Stimulated activated CD4-positive, alpha-beta T cell treated with anti-CD3 and anti-CD28 coated beads, TNF-alpha, amount 100 ng/mL, for 48 hours (primary cell): ENCODE results near the gene IL10RB.

Experiments
- DNase-seq, 3 donors: peaks; one replicate each; pipeline ENCODE4 v3.0.0-alpha.2; 2020; ENCODE audit warnings: low read depth in 3 of 3

Gene IL10RB

DNA sequence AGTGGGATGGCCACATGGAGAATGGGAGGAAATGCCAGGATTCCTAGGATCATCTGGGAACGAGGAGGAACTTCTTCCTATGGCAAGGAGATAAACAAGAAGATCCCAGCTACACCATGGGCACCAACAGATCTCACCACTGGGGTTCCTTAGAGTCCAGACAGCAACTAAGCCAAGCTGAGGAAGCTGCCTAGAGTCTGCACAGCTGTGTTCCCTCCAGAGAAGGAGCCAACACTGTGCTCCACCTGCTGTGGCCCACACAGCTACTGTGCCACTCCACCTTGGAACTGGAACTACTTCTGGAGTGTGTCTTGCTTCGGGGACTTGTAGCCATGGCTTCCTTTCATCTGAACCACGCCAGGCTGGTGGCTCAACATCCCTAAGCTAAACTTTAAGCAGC lies 64.6 kb downstream of the IL10RB start:
- no peak for DNase-seq

DNA sequence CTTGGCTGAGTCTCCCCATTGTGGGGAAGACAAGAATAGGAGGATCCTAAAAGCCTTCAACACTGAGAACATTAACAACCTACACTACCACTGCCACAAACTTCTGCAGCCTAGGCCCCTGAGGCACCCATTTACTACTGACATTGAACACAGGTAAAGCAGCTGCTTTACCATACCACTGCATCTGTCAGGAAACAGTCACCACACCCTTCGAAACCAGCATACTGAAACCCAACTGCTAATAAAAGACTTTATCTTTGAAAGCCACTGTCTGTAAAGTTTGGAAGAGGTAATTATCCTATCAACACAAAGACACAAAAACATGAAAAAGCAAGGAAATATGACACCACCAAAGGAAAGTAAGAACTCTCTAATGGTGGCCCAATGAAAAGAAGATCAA lies 66.0 kb downstream of the IL10RB start:
- no peak for DNase-seq

DNA sequence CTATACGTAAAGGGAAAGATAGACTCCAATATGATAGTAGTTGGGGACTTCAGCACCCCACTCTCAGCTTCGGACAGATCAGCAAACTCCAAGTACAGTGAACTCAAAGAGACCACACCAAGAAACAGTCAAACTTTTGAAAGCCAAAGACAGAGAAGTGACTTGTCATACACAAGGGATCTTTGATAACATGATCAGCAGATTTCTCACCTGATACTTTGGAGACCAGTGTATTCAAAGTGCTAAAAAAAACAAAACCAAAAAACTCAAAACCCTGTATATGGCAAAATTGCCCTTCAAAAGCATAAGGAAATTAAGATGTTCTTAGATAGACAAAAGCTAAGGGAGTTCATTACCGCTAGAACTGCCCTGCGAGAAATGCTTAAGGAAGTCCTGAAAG lies 68.0 kb downstream of the IL10RB start:
- DNase-seq: no peak

- DNase-seq: no peak
Measured at GRCh38 chr21:33334824-33335223, 68.7 kb downstream of the IL10RB start.

DNA sequence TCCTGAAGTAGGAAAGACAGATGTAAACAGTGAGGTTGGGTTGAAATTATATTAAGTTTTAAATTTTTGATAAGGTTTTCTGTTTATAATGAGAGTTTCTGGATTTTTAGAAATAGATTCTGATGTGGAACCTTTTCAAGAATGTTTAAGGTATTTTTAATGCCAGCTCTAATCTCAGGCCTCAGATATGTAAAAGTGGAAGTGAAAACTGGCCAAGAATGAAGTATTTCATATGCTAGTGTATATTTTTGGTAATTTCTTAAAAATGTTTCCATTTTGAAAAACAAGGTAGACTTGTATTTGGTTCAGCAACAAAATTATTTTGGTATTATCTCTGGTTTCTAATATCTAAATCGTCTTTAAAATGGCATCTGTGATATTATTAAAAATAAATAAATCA lies 73.0 kb downstream of the IL10RB start:
- no peak for DNase-seq

- DNase-seq: no peak
Measured at GRCh38 chr21:33339918-33340317, 73.8 kb downstream of the IL10RB start.

- no peak for DNase-seq
Measured at GRCh38 chr21:33345751-33346238, 79.6 kb downstream of the IL10RB start.
